Measurements from ENCODE around the gene THEM4. TPM values are rescaled to one million over a fixed set of nuclear protein-coding genes. Genes with fewer than 3 reads are reported as not detected.
A peak's percentile ranks its signal among the peaks of the same experiment; 100 is the strongest.

The THEM4 gene
- total RNA-seq = 10 to 100 TPM; 20.2 to 36.4 (median 24.6) TPM
- polyA plus RNA-seq = 10 to 100 TPM; 32.3 to 36.3 (median 34.9) TPM
- long read RNA-seq, donor 1, partial matches to known transcripts = 12 of 16 reads
- long read RNA-seq, donor 1, other reads (novel, unspliced or antisense) = 0 of 16 reads
- long read RNA-seq, donor 2, partial matches to known transcripts = 7 of 14 reads
- long read RNA-seq, donor 2, other reads (novel, unspliced or antisense) = 0 of 14 reads
- long read RNA-seq, donor 3, partial matches to known transcripts = 0 of 7 reads
- long read RNA-seq, donor 3, other reads (novel, unspliced or antisense) = 0 of 7 reads
- long read RNA-seq, donor 4, transcript THEM4-201 (6 exons, 2,377 nt) = major isoform, 9 of 28 reads
- long read RNA-seq, donor 4, transcript THEM4-202 (7 exons, 1,832 nt) = minor isoform, 6 of 28 reads
- long read RNA-seq, donor 4, partial matches to known transcripts = 3 of 28 reads
- long read RNA-seq, donor 4, other reads (novel, unspliced or antisense) = 6 of 28 reads
- long read RNA-seq, donor 5, transcript THEM4-202 (7 exons, 1,832 nt) = major isoform, 20 of 35 reads
- long read RNA-seq, donor 5, transcript THEM4-201 (6 exons, 2,377 nt) = minor isoform, 11 of 35 reads
- long read RNA-seq, donor 5, partial matches to known transcripts = 0 of 35 reads
- long read RNA-seq, donor 5, other reads (novel, unspliced or antisense) = 3 of 35 reads
- long read RNA-seq, donor 6, transcript THEM4-205 (2 exons, 643 nt) = major isoform, 6 of 13 reads
- long read RNA-seq, donor 6, partial matches to known transcripts = 0 of 13 reads
- long read RNA-seq, donor 6, other reads (novel, unspliced or antisense) = 3 of 13 reads
- long read RNA-seq, donor 7, partial matches to known transcripts = 14 of 19 reads
- long read RNA-seq, donor 7, other reads (novel, unspliced or antisense) = 0 of 19 reads
- long read RNA-seq, donor 8, partial matches to known transcripts = 12 of 17 reads
- long read RNA-seq, donor 8, other reads (novel, unspliced or antisense) = 0 of 17 reads
- long read RNA-seq, donor 9, partial matches to known transcripts = 12 of 19 reads
- long read RNA-seq, donor 9, other reads (novel, unspliced or antisense) = 0 of 19 reads
- long read RNA-seq, donor 10, partial matches to known transcripts = 11 of 16 reads
- long read RNA-seq, donor 10, other reads (novel, unspliced or antisense) = 0 of 16 reads

DNA sequence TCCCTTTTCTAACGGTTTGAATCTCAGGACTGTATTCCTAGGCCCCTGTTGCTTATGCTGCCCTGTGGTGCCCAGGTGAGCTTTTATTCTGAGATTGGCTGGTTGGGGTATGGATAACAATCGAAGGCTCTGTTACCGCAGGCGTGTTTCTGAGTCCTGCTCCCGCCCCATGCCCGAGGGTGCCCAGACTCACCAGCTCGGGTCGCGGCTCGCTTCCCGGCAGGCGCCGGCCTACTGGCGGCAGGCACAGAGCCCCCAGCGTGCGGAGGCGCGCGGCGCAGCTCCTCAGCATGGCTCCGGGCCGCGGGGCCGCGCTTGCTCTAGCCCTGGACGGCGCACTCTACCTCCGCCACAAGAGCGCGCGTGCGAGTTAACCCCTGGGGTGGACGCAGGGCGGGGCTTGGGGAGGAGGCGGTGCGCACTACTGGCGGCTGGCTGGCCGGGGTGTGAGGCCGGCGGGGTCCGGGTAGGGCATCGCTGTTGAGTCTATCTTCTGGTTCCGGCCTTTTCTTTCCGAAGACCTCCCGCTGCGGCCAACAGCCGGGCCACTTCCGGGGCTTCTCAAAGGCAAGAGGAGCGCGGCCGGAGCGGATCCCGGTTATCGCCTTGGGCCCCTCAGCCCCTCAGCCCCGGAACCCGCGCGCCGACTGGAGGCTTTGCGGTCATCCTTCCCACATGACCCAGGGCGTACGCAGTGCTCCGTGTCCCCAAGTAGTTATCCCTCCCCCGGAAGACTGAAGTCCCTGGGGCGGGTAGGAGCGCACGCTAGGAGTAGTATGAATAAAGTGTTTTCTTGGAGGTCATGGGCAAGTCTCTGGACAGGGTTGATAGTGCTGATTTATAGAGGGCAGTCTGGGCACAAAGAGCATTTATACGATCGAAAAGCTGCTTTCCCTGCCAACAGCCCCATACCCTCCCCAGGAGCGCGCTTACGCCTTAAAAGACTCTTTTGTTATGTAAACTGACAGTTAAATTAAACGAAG lies at the start of gene THEM4:
THEM4 (minus strand) TSS at position 345 of the 983 bp plus-strand sequence; CDS start at position 292, 53 bp downstream.
- peak within 1 kb of the TSS in 3 of 4 donors; percentile 21 to 77 (median 46) for H3K4me3 ChIP-seq
- peak within 1 kb of the TSS; percentile 36 to 95 (median 88) for H3K27ac ChIP-seq
- no peaks in the 10 kb centered on the region for H3K36me3 ChIP-seq (replicated peaks in 1 of 2)
- TF ChIP-seq POLR2A (IDR thresholded peaks at IDR 0.05) = peak; percentile 69 to 92
- TF ChIP-seq, protein P1, sequence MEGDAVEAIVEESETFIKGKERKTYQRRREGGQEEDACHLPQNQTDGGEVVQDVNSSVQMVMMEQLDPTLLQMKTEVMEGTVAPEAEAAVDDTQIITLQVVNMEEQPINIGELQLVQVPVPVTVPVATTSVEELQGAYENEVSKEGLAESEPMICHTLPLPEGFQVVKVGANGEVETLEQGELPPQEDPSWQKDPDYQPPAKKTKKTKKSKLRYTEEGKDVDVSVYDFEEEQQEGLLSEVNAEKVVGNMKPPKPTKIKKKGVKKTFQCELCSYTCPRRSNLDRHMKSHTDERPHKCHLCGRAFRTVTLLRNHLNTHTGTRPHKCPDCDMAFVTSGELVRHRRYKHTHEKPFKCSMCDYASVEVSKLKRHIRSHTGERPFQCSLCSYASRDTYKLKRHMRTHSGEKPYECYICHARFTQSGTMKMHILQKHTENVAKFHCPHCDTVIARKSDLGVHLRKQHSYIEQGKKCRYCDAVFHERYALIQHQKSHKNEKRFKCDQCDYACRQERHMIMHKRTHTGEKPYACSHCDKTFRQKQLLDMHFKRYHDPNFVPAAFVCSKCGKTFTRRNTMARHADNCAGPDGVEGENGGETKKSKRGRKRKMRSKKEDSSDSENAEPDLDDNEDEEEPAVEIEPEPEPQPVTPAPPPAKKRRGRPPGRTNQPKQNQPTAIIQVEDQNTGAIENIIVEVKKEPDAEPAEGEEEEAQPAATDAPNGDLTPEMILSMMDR (IDR thresholded peaks at IDR 0.05) = peak in 2 of 6 experiments; percentile 9 to 34
- 1 to 4% (median 2%) methylated on average over 20 to 73 of the region's 73 CpGs for WGBS, 4 donors
- H3K9me3 ChIP-seq (replicated peaks in 1 of 3) = no peaks in the 10 kb centered on the region
- intact Hi-C loops (cut with DNase I) = no loop called here
- H3K4me1 ChIP-seq (replicated peaks in 1 of 2) = peaks cover 0 to 25% of the 10 kb centered on the region in 2 donors
- H3K27me3 ChIP-seq = no peaks in the 10 kb centered on the region
- DNase-seq = peak; percentile 97 to 99 (median 98)

DNA sequence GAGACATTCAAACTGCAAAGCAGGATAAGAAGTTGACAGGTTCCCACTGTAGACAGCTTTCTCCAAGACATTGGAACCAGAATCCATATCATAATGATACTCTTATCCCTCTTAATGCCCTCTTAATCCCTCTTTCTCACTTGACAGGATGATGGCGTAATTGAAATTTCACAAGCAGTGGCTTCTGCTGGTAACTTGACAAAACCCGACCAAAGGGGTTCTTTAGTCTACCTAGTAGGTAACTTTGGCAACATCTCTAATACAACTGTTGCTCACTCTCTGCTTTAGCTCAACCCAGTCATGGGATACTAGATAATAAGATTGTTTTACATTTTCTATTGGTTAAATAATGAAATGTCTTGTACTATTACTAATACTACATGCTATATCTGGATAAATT lies 49.6 kb upstream of the THEM4 start:
- no peak overlapping the region for H3K27ac ChIP-seq
- TF ChIP-seq, protein P1 (IDR thresholded peaks at IDR 0.05) = no peak
- TF ChIP-seq POLR2A (IDR thresholded peaks at IDR 0.05) = no peak
- H3K36me3 ChIP-seq (replicated peaks in 1 of 2) = no peaks in the 10 kb centered on the region
- no peaks in the 10 kb centered on the region for H3K4me1 ChIP-seq (replicated peaks in 1 of 2)
- intact Hi-C loops (cut with DNase I) = no loop called here
- DNase-seq = no peak
- H3K27me3 ChIP-seq = no peaks in the 10 kb centered on the region
- 77 to 90% (median 83%) methylated on average over 2 of the region's 2 CpGs for WGBS, 4 donors
- no peaks in the 10 kb centered on the region for H3K9me3 ChIP-seq (replicated peaks in 1 of 3)
- H3K4me3 ChIP-seq = no peak overlapping the region

DNA sequence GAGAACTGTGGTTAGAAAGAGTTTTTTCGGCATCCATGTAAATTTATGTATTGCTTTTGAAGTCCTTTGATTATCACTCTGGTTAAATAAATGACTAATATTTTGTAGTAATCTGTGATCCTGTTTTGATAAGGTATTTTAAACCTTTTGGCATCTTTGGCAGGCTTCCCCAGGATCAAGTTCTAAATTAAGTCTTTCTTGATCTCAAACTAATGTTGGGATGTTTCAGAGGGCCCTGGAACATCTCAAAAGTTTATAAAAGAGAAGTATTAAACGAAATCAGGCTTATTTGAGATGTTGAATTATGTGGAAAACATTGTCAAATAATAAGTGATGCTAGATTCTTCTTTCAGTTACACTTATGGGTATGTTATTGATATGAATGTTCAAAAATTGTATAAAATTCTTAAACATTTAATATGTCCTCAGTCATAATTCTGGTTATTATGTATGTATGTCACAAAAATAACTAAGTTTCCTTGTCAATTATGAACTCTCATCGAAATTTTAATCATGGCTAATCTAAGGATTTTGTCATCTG lies 47.7 kb upstream of the THEM4 start:
- H3K36me3 ChIP-seq (replicated peaks in 1 of 2) = no peaks in the 10 kb centered on the region
- no peak for TF ChIP-seq POLR2A (IDR thresholded peaks at IDR 0.05)
- TF ChIP-seq, protein P1 (IDR thresholded peaks at IDR 0.05) = no peak
- DNase-seq = no peak
- H3K4me1 ChIP-seq (replicated peaks in 1 of 2) = no peaks in the 10 kb centered on the region
- no peak overlapping the region for H3K4me3 ChIP-seq
- H3K27ac ChIP-seq = no peak overlapping the region
- 79 to 89% (median 83%) methylated on average over 3 of the region's 3 CpGs for WGBS, 4 donors
- no peaks in the 10 kb centered on the region for H3K27me3 ChIP-seq
- intact Hi-C loops (cut with DNase I) = no loop called here
- no peaks in the 10 kb centered on the region for H3K9me3 ChIP-seq (replicated peaks in 1 of 3)
